Activated B cell treated with CpG ODN at 0.5 μM for 24 hours (primary cell): ENCODE measurements around the gene MYO5B. TPM values are rescaled to one million over a fixed set of nuclear protein-coding genes. Genes with fewer than 3 reads are reported as not detected.

Source experiments
- ATAC-seq: fragments of 200-7000 bp; cut with Tn5 transposase; one replicate; pipeline ENCODE4 v1.10.0; 2021; ENCODE audit warnings: low read depth, mild to moderate bottlenecking, moderate library complexity
- CTCF ChIA-PET: fragments of 350-600 bp; sonication (Branson Sonifier 250); formaldehyde crosslinking; loops from one replicate; lab custom pipeline; 2021; ENCODE audit warnings: antibody characterized with exemption; lab: Charles Lee
- POLR2A ChIA-PET: fragments of 350-600 bp; sonication (Branson Sonifier 250); formaldehyde crosslinking; loops from one replicate; lab custom pipeline; 2021; ENCODE audit warnings: antibody characterized with exemption; lab: Charles Lee
- DNase-seq: peaks from one replicate; pipeline ENCODE4 v3.0.0; 2022
- H3K27ac Mint-ChIP-seq: one replicate; pipeline ENCODE4 v1.8.0; 2020; ENCODE audit warnings: mixed read lengths
- H3K27me3 Mint-ChIP-seq: one replicate; pipeline ENCODE4 v1.8.0; 2021; ENCODE audit warnings: mixed read lengths
- H3K36me3 Mint-ChIP-seq: one replicate; pipeline ENCODE4 v1.8.0; 2021; ENCODE audit warnings: low read depth, mixed read lengths
- H3K4me1 Mint-ChIP-seq: one replicate; pipeline ENCODE4 v1.8.0; 2021; ENCODE audit warnings: mixed read lengths
- H3K4me3 Mint-ChIP-seq: one replicate; pipeline ENCODE4 v1.8.0; 2020; ENCODE audit warnings: mild to moderate bottlenecking, mixed read lengths
- H3K9me3 Mint-ChIP-seq: one replicate; pipeline ENCODE4 v1.8.0; 2020; ENCODE audit warnings: mixed read lengths
- CTCF ChIP-seq: fragments of 200-600 bp; IDR thresholded peaks from one replicate; pipeline ENCODE4 v1.8.0; 2022; ENCODE audit warnings: antibody characterized with exemption, mild to moderate bottlenecking
- intact Hi-C: fragments of 100-400 bp; cut with micrococcal nuclease; formaldehyde crosslinking; loops from one replicate; pipeline ENCODE4 v1.15.1; 2024
- total RNA-seq: library from RNA; stranded (reverse); gene quantifications from 2 replicates; pipeline ENCODE4 v1.2.3, GENCODE V29; 2022

The MYO5B gene
- total RNA-seq, 1 donor from 2014 or later: 0.49 TPM

- H3K27me3 Mint-ChIP-seq: peaks cover 20% of the 10 kb centered on the region
- CTCF ChIA-PET: no interaction called here
- no peak overlapping the region for H3K4me3 Mint-ChIP-seq
- ATAC-seq: no peak
- H3K9me3 Mint-ChIP-seq: no peaks in the 10 kb centered on the region
- no peak for TF ChIP-seq CTCF
- H3K36me3 Mint-ChIP-seq: no peaks in the 10 kb centered on the region
- no peaks in the 10 kb centered on the region for H3K4me1 Mint-ChIP-seq
- POLR2A ChIA-PET: no interaction called here
- H3K27ac Mint-ChIP-seq: no peak overlapping the region
- intact Hi-C loops: no loop called here
- DNase-seq: no peak
Measured at GRCh38 chr18:50143294-50143693, 51.7 kb downstream of the MYO5B start.

- peaks cover 1% of the 10 kb centered on the region for H3K9me3 Mint-ChIP-seq
- intact Hi-C loops: no loop called here
- DNase-seq (no peak), ATAC-seq (no peak)
- TF ChIP-seq CTCF: no peak
- POLR2A ChIA-PET: no interaction called here
- no peaks in the 10 kb centered on the region for H3K4me1 Mint-ChIP-seq
- CTCF ChIA-PET: no interaction called here
- H3K27ac Mint-ChIP-seq: no peak overlapping the region
- no peaks in the 10 kb centered on the region for H3K36me3 Mint-ChIP-seq
- peaks cover 20% of the 10 kb centered on the region for H3K27me3 Mint-ChIP-seq
- H3K4me3 Mint-ChIP-seq: no peak overlapping the region
Measured at GRCh38 chr18:50142441-50143120, 52.4 kb downstream of the MYO5B start.

GRCh38 chr18:50138181-50139064 is 56.5 kb downstream of the MYO5B start:
- CTCF ChIA-PET: no interaction called here
- intact Hi-C loops: no loop called here
- DNase-seq: no peak
- TF ChIP-seq CTCF: no peak
- ATAC-seq: no peak
- Mint-ChIP-seq H3K36me3 (no peaks in the 10 kb centered on the region), H3K9me3 (peaks cover 4% of the 10 kb centered on the region), H3K4me1 (no peaks in the 10 kb centered on the region), H3K27ac (no peak overlapping the region), H3K4me3 (no peak overlapping the region), H3K27me3 (peaks cover 27% of the 10 kb centered on the region)
- POLR2A ChIA-PET: no interaction called here

GRCh38 chr18:50135903-50136302 is 59.0 kb downstream of the MYO5B start:
- Mint-ChIP-seq H3K27ac (no peak overlapping the region), H3K4me1 (no peaks in the 10 kb centered on the region), H3K27me3 (peaks cover 30% of the 10 kb centered on the region), H3K36me3 (no peaks in the 10 kb centered on the region), H3K9me3 (peaks cover 4% of the 10 kb centered on the region), H3K4me3 (no peak overlapping the region)
- no peak for DNase-seq
- ATAC-seq: no peak
- no peak for TF ChIP-seq CTCF
- intact Hi-C loops: no loop called here
- ChIA-PET POLR2A (no interaction called here), CTCF (no interaction called here)

GRCh38 chr18:50133526-50133925 is 61.4 kb downstream of the MYO5B start:
- ATAC-seq: no peak
- ChIA-PET POLR2A (no interaction called here), CTCF (no interaction called here)
- peaks cover 26% of the 10 kb centered on the region for H3K27me3 Mint-ChIP-seq
- peaks cover 4% of the 10 kb centered on the region for H3K9me3 Mint-ChIP-seq
- no peak overlapping the region for H3K4me3 Mint-ChIP-seq
- no peaks in the 10 kb centered on the region for H3K36me3 Mint-ChIP-seq
- no peak overlapping the region for H3K27ac Mint-ChIP-seq
- DNase-seq: no peak
- H3K4me1 Mint-ChIP-seq: no peaks in the 10 kb centered on the region
- TF ChIP-seq CTCF: no peak
- intact Hi-C loops: no loop called here
